ENCODE data around the gene SCNN1G. TPM values are rescaled to one million over a fixed set of nuclear protein-coding genes. Genes with fewer than 3 reads are reported as not detected.

Gene SCNN1G
- total and polyA plus RNA-seq, 2 of the 13 experiments (the other 11 are each of a cell fraction or from before 2014, with no cell fraction given) = not detected

DNA sequence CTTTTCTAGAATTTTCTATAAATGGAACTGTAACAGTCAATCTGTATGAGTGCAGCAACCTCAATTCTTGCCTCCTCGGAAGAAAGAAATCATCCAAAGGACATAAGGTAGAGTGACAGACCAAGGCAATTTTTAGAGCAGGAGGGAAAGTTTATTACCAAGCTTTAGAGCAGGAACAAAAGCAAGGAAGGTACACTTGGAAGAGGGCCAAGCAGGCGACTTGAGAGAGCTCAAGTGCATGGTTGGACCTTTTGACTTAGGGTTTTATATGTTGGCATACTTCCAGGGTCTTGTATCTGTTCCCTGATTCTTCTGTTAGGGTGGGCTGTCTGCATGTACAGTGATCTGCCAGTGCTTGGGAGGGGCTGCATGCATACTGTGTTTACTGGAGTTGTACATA is 50.3 kb downstream of the SCNN1G start:
- 44% methylated on average over 2 of the region's 2 CpGs for WGBS (ENCODE audit: low lambda C conversion rate)
- no peak for TF ChIP-seq ZNF33A (CRISPR knock-in tag; IDR thresholded peaks at IDR 0.05; ENCODE audit: borderline replicate concordance)
- TF ChIP-seq ZNF382 (CRISPR knock-in tag; IDR thresholded peaks at IDR 0.05; ENCODE audit: borderline replicate concordance) = no peak
- no peak for TF ChIP-seq ARNT (IDR thresholded peaks at IDR 0.05)
- no peak for TF ChIP-seq ZSCAN22 (CRISPR knock-in tag; IDR thresholded peaks at IDR 0.05)
- ATAC-seq (no peak), FAIRE-seq (no peak), DNase-seq (ENCODE audit: low spot score) (no peak)
- Histone ChIP-seq H3K4me1 (ENCODE audit: insufficient read depth, low read length) (no peaks in the 10 kb centered on the region), H3K4me2 (ENCODE audit: low read depth, low read length) (no peak overlapping the region), H2AFZ (ENCODE audit: low read length) (no peak overlapping the region), H3K79me2 (ENCODE audit: insufficient read depth, low read length) (no peaks in the 10 kb centered on the region), H3K9ac (ENCODE audit: insufficient read depth, low read depth, low read length) (no peak overlapping the region), H3K36me3 (replicated peaks in 1 of 2; ENCODE audit: control insufficient read depth in 1 of 2, insufficient read depth in 2 of 2, low read length in 2 of 2) (no peaks in the 10 kb centered on the region), H3K27me3 (ENCODE audit: control insufficient read depth in 1 of 2, insufficient read depth in 2 of 2, low read length in 2 of 2) (peaks cover 3 to 25% of the 10 kb centered on the region in 2 experiments; a peak in 3 of 5 replicates), H3K9me3 (ENCODE audit: low read length) (no peaks in the 10 kb centered on the region), H3K27ac (ENCODE audit: extremely low read length, insufficient read depth, low read length) (no peak overlapping the region), H4K20me1 (ENCODE audit: insufficient read depth, low read length) (no peaks in the 10 kb centered on the region), H3K4me3 (replicated peaks in 1 of 3; ENCODE audit: insufficient read depth in 1 of 3, low read depth in 2 of 3, low read length in 3 of 3) (no peak overlapping the region)
- CTCF ChIA-PET (ENCODE audit: low intra/inter-chr PET ratio, low total read pairs) = no interaction called here
- POLR2A ChIA-PET = no interaction called here
- no TSS peak for BruUV-seq (replicated peaks)
- intact Hi-C loops (cut with micrococcal nuclease; ENCODE audit: unreplicated experiment) (no loop called here), in situ Hi-C loops (cut with HindIII; ENCODE audit: extremely low pct_ligation_motif_present, low pct_unique_long_range_greater_than_20kb) (no loop called here)

GRCh38 chr16:23235176-23235575 is 52.6 kb downstream of the SCNN1G start:
- Histone ChIP-seq H2AFZ (ENCODE audit: low read length) (no peak overlapping the region), H3K9me3 (ENCODE audit: low read length) (no peaks in the 10 kb centered on the region), H3K36me3 (replicated peaks in 1 of 2; ENCODE audit: control insufficient read depth in 1 of 2, insufficient read depth in 2 of 2, low read length in 2 of 2) (no peaks in the 10 kb centered on the region), H4K20me1 (ENCODE audit: insufficient read depth, low read length) (no peaks in the 10 kb centered on the region), H3K4me3 (replicated peaks in 1 of 3; ENCODE audit: insufficient read depth in 1 of 3, low read depth in 2 of 3, low read length in 3 of 3) (no peak overlapping the region), H3K4me2 (ENCODE audit: low read depth, low read length) (no peak overlapping the region), H3K27me3 (ENCODE audit: control insufficient read depth in 1 of 2, insufficient read depth in 2 of 2, low read length in 2 of 2) (peaks cover 3 to 24% of the 10 kb centered on the region in 2 experiments; a peak in 2 of 5 replicates), H3K4me1 (ENCODE audit: insufficient read depth, low read length) (peaks cover 2% of the 10 kb centered on the region), H3K27ac (ENCODE audit: extremely low read length, insufficient read depth, low read length) (no peak overlapping the region), H3K9ac (ENCODE audit: insufficient read depth, low read depth, low read length) (no peak overlapping the region), H3K79me2 (ENCODE audit: insufficient read depth, low read length) (no peaks in the 10 kb centered on the region)
- intact Hi-C loops (cut with micrococcal nuclease; ENCODE audit: unreplicated experiment) = no loop called here
- ChIA-PET CTCF (ENCODE audit: low intra/inter-chr PET ratio, low total read pairs) (no interaction called here), POLR2A (no interaction called here)
- no peak for DNase-seq (ENCODE audit: low spot score)
- FAIRE-seq = no peak
- in situ Hi-C loops (cut with HindIII; ENCODE audit: extremely low pct_ligation_motif_present, low pct_unique_long_range_greater_than_20kb) = no loop called here
- no TSS peak for BruUV-seq (replicated peaks)
- 3% methylated on average over 4 of the region's 4 CpGs for WGBS (ENCODE audit: low lambda C conversion rate)
- ATAC-seq = no peak
- TF ChIP-seq AGO1 (IDR thresholded peaks at IDR 0.05; ENCODE audit: low read depth, low read length, poor library complexity, severe bottlenecking) (no peak), ZNF773 (CRISPR knock-in tag; IDR thresholded peaks at IDR 0.05; ENCODE audit: borderline replicate concordance) (no peak), NR2C2 (CRISPR knock-in tag; IDR thresholded peaks at IDR 0.05; ENCODE audit: borderline replicate concordance) (0 out of 2 replicates have a peak, but pooled peaks have one; percentile 30), RARA (CRISPR knock-in tag; IDR thresholded peaks at IDR 0.05) (0 out of 2 replicates have a peak, but pooled peaks have one; percentile 27), ZFP41 (CRISPR knock-in tag; IDR thresholded peaks at IDR 0.05; ENCODE audit: borderline replicate concordance) (no peak), NR2F6 (IDR thresholded peaks at IDR 0.05) (peak; percentile 20; the same call in 1 of the 2 replicates), NR2F6 (CRISPR knock-in tag; IDR thresholded peaks at IDR 0.05) (peak; percentile 62), ZNF460 (CRISPR knock-in tag; IDR thresholded peaks at IDR 0.05; ENCODE audit: borderline replicate concordance) (peak; percentile 54; the same call in 1 of the 2 replicates), SETDB1 (CRISPR knock-in tag; IDR thresholded peaks at IDR 0.05; ENCODE audit: borderline replicate concordance) (no peak), ARID5B (CRISPR knock-in tag; IDR thresholded peaks at IDR 0.05) (0 out of 2 replicates have a peak, but pooled peaks have one; percentile 20), CEBPB (IDR thresholded peaks at IDR 0.05; ENCODE audit: borderline replicate concordance, low read depth, low read length) (peak; percentile 44; the same call in 1 of the 2 replicates), NR2F1 (CRISPR knock-in tag; IDR thresholded peaks at IDR 0.05) (peak in 1 of 2 experiments; percentile 58; a peak in 1 of 4 replicates), ZNF598 (CRISPR knock-in tag; IDR thresholded peaks at IDR 0.05; ENCODE audit: borderline replicate concordance) (no peak)

Data from HepG2 (cell line).